Stimulated activated CD4-positive, alpha-beta T cell treated with anti-CD3 and anti-CD28 coated beads, Interleukin-1b, Interleukin-23, amount 100 ng/mL, for 4 hours (primary cell): ENCODE results near the gene SLC20A1.
A peak's percentile ranks its signal among the peaks of the same experiment; 100 is the strongest.

Experiments used
- DNase-seq, 2 donors: peaks; one replicate each; pipeline ENCODE4 v3.0.0-alpha.2; 2020; ENCODE audit warnings: low read depth in 2 of 2

Gene SLC20A1

GRCh38 chr2:112626604-112627059 is 19.1 kb upstream of the SLC20A1 start:
- DNase-seq = peak; percentile 46 to 51

GRCh38 chr2:112627060-112628040 is 18.4 kb upstream of the SLC20A1 start:
- DNase-seq = no peak

- DNase-seq = no peak
Measured at GRCh38 chr2:112629224-112629623, 16.5 kb upstream of the SLC20A1 start.

GRCh38 chr2:112629823-112630222 is 15.9 kb upstream of the SLC20A1 start:
- DNase-seq = no peak

- DNase-seq = no peak
Measured at GRCh38 chr2:112630268-112630667, 15.5 kb upstream of the SLC20A1 start.

- no peak for DNase-seq
Measured at GRCh38 chr2:112633708-112634107, 12.0 kb upstream of the SLC20A1 start.

- no peak for DNase-seq
Measured at GRCh38 chr2:112634153-112634873, 11.4 kb upstream of the SLC20A1 start.

- DNase-seq = no peak
Measured at GRCh38 chr2:112634874-112635157, 10.9 kb upstream of the SLC20A1 start.

- DNase-seq = no peak
Measured at GRCh38 chr2:112636605-112637288, 9.0 kb upstream of the SLC20A1 start.

GRCh38 chr2:112637289-112637660 is 8.5 kb upstream of the SLC20A1 start:
- no peak for DNase-seq

GRCh38 chr2:112639936-112640335 is 5.8 kb upstream of the SLC20A1 start:
- DNase-seq = no peak

GRCh38 chr2:112640467-112640799 is 5.3 kb upstream of the SLC20A1 start:
- no peak for DNase-seq

- DNase-seq = no peak
Measured at GRCh38 chr2:112640800-112641675, 4.7 kb upstream of the SLC20A1 start.

- no peak for DNase-seq
Measured at GRCh38 chr2:112641701-112642100, 4.0 kb upstream of the SLC20A1 start.

- DNase-seq = no peak
Measured at GRCh38 chr2:112642561-112642960, 3.2 kb upstream of the SLC20A1 start.

- DNase-seq = no peak
Measured at GRCh38 chr2:112642966-112643365, 2.8 kb upstream of the SLC20A1 start.

GRCh38 chr2:112643488-112643887 is 2.3 kb upstream of the SLC20A1 start:
- DNase-seq = no peak

- DNase-seq = no peak
Measured at GRCh38 chr2:112644155-112644932, 1.4 kb upstream of the SLC20A1 start.

- DNase-seq = no peak
Measured at GRCh38 chr2:112644933-112645309, 818 bp upstream of the SLC20A1 start.

GRCh38 chr2:112646102-112646719 is 472 bp downstream of the SLC20A1 start:
- DNase-seq = peak; percentile 43 to 55
